Measurements from ENCODE around the gene DDR1.

- TF ChIP-seq CTCF (conservative IDR thresholded peaks at IDR 0.05; ENCODE audit: low read depth in 2 of 2) (peak in 1 of 2 experiments; percentile 16; a peak in 2 of 4 replicates), REST (IDR thresholded peaks at IDR 0.05; ENCODE audit: unreplicated experiment) (no peak), POLR2AphosphoS5 (IDR thresholded peaks at IDR 0.05; ENCODE audit: low read depth) (peak; percentile 93; the same call in 1 of the 2 replicates), EZH2 (IDR thresholded peaks at IDR 0.05; ENCODE audit: low read depth, unreplicated experiment) (no peak), CREB1 (CRISPR knock-in tag; IDR thresholded peaks at IDR 0.05; ENCODE audit: low read depth) (no peak), ETS1 (IDR thresholded peaks at IDR 0.05) (0 out of 2 replicates have a peak, but pooled peaks have one; percentile 28), EZH2phosphoT487 (IDR thresholded peaks at IDR 0.05; ENCODE audit: unreplicated experiment) (no peak), ZNF114 (CRISPR knock-in tag; IDR thresholded peaks at IDR 0.05) (no peak), NANOG (IDR thresholded peaks at IDR 0.05; ENCODE audit: borderline replicate concordance) (no peak), ZNF331 (CRISPR knock-in tag; IDR thresholded peaks at IDR 0.05; ENCODE audit: low read depth) (no peak)
These were observed 29.9 kb downstream of the DDR1 start, which contains the start of gene VARS2 for GRCh38 chr6:30914076-30914853.

Data from GM23338 (cell line).